GM19023 (cell line): ENCODE results near the gene VSTM2L.

ENCODE experiments used
- ATAC-seq: cut with Tn5 transposase; IDR thresholded peaks from one replicate; pipeline ENCODE4 v1.9.1; 2021; ENCODE audit warnings: mild to moderate bottlenecking, moderate library complexity; ENCODE audit not compliant: unreplicated experiment

VSTM2L gene

DNA sequence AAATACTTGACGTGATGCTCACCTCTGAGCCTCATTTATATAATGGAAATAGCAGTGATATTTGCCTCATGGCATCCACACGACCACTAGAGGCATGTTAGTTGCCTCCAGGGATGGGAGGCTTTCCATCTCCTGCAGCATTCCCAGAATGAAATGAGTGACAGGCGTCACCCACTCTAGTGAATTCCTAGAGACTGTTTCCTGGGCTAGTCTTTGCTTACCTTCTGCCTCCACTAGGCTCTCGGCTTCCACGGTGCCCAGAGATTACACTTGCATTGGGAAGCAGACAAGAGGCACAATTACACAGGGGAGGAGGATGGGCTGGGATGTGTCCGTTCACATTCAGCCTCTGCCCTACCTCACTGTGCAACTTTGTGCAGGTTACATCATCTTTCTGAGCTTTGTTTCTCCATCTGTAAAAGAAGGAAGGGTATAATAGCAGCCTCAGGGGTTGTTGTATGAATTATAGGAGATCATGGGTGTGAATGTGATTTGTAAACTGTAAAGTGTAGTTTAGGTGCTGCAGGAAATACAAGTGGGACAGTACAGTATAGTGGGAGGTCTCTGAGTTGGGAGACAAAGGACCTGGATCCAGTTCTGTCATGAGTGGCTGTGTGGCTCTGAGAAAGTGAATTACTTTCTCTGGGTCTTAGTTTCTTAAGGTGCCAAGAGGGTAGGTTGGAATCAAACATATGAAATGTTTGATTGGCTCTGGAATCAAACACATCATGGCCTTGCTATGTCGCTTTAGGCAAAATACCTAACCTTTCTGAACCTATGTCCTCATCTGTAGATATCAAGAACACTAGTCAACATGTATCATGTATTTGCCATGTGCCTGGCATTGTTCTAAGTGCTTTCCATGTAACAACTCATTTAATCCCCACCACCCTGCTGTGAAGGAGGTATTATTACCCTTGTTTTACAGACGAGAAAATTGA, 3.6 kb upstream of the VSTM2L start:
- no peak for ATAC-seq

DNA sequence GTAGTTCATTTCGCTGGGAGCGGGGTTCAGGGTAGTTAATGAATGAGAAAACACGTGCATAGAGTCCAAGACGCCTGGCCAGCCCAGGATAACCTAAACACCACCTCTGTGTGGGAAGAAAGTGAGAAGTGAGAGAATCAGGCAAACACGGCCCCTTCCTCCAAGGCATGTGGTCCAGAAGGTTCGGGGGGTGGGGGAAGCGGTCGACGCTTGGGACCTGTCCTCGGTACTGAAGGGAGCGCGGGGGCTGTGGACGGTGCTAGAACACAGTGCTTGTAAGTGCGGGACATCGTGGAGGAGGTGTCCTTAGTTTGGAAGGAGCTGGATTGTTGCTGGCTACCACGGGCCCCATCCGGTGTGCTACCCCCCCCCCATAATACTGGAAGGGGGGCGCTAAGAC, 1.7 kb upstream of the VSTM2L start:
- ATAC-seq = no peak

DNA sequence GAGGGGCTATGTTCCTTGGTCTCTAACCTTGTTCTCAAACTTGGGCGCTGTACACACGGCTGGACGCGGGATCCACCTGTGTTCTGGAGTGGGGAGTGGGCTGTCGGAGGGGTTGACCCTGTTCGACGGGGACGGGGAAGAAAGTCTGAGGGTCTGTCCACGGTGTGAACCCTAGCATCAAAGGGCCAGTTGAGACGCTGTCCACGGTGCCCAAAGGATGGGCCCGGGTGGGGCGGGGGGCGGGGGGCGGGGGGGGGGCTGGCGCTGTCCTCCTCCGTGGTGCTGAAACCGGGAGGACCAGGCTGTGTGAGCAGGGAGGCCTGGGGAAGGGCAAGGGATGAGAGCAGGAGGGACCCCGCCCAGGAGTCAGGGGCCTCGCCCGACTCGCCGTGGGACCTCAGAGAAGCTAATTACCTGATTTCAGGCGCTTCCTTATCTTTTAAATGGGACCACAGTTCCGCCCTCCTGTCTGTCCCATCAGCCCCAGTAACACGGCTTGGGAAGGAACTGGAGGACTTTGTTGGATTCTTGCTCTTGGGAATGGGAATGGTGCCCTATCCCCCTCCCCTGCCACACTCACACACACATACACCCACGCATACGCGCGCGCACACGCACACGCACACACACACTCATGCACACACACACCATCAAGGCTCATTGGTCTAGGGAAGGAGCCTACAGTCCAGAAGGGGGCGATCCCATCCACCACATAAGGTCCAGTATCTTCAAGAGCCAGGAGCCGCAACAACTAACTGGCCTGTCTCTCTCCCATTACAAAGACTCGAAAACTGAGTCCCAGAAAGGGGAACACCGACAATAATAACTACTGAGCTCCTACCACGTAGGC, 1.0 kb upstream of the VSTM2L start:
- ATAC-seq = no peak

DNA sequence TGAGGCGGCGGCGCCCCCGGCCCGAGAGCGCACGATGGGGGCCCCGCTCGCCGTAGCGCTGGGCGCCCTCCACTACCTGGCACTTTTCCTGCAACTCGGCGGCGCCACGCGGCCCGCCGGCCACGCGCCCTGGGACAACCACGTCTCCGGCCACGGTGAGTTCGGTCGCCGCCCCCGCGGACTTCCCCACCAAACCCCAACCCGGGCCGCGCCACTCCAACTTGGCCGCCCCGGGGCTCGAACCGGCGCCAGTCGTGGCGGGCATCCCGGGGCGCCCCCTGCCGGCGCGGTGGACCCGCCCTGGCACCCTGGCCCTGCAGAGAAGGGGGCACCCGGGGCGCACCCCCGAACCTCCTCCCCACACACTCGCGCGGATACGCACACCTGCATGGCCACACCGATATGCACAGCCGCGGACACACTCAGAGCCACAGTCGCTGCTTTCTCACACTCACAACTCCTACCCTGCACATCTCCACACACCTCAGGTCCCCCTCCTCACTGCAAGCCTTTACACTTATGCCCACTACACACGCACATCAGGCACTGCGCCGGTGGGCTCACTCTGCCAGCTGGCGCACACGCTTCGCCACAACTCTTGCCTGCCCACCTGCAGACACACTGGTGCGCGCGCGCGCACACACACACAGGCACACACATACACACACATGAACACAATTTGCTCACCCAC, 535 bp downstream of the VSTM2L start:
- ATAC-seq = no peak

DNA sequence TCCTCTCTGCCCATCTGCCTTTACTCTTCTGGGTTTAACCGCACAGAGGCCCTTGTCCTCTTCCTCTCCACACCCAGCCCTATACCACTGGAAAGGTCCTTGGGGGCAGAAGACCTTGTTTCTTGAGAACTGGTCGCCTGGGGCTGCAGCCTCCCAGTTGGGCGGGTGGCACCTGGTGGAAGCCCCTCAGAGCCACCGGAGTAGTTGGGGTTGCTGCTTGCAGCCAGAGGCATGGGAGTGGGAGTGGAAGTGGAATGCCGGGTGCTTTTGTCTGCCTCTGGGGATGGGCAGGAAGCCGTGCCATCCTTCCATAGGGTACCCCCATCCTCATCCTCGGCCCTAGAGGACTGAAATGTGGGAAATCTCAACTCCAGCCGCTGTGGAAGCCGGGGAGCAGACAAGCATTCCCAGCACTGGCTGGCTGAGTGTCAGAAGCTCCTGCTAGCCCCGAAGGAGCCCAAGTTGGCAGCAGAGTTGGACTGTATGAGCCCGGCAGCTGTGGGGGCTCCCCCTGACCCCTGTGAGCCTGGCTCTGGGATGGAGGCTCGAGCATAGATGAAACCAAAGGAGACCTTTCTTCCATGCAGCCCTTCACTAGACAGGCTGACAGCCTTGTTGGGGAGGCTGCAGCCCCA, 1.2 kb downstream of the VSTM2L start:
- ATAC-seq = no peak

DNA sequence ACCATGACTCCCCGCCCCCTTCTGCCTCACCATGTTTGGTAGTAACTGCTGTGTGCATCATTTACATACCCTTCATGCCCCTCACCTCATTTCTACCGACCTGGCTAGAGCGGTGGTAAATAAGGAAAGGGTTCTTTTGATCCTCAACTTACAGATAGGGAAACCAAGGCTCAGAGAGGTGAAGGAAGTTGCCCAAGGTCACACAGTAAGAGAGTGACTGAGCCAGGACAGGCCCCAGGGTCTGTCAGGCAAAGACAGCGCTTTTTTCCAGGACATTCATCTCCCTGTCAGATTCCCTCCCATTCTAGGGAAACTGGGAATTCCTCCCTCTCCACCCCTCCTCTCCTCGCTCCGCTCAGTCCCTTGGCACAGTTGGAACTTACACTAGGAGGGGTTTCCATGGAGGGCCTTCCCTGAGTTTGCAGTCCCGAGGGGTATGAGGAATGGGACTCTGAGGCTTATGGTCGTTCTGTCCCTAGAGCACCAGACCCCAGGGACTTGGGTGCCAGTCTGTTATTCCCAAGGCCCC, 2.0 kb downstream of the VSTM2L start:
- ATAC-seq = no peak

DNA sequence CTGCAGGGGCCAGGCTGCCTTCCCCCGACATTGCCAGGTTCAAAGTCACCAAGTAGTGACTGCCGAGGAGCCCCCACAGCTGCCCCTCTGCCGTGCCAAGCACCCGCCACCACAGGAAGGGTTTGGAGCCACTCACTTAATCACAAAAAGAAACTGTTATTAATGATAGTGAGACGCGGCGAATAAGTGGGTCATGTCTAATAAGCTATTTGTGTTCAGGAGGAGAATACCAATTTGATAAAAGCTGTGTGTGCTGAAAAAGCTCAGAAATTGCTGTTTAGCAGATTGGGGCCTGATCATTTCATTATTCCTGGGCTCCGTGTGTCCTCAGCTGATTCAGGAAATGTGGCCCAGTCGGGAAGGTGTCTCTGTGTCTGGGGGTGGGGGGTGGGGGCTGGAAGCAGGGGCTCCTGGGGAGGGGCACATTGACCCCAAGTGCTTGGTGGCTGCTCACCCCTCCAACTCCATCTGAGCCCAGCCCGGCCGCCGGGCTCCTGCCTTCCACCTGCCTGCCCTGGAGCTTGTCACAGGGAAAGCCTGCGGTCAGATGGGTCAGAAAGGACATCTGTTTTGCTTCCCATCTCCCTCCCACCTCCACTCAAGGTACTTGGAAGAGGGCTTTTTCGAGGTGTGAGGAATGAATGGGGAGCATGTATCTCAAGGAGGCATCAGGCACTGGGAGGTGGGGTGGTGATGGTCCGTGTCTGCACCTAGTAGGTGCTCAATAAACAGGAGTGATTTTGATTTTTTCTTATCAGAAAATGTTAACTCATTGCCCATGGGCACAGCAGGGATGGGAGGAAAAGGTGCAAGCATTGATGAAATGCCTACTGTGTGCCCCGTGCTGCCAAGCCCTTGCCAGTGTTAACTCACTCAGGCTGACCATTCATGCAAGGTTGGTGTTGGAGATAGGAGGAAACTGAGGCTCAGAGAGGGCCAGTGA, 3.0 kb downstream of the VSTM2L start:
- no peak for ATAC-seq

DNA sequence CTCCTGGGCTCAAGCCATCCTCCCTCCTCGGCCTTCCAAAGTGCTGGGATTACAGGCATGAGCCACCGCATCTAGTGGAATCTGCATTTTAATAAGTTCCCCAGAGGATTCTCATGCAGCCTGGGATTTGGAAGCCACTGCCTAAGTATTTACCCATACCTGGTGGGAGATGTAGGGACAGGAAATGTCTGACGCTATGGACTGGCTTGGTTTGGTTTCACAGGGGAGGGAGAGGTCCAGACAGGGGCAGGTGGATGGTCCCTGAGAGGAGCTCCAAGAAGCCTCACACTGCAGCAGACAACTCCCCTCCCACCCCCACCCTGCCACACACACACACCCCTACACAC, 4.4 kb downstream of the VSTM2L start:
- no peak for ATAC-seq

DNA sequence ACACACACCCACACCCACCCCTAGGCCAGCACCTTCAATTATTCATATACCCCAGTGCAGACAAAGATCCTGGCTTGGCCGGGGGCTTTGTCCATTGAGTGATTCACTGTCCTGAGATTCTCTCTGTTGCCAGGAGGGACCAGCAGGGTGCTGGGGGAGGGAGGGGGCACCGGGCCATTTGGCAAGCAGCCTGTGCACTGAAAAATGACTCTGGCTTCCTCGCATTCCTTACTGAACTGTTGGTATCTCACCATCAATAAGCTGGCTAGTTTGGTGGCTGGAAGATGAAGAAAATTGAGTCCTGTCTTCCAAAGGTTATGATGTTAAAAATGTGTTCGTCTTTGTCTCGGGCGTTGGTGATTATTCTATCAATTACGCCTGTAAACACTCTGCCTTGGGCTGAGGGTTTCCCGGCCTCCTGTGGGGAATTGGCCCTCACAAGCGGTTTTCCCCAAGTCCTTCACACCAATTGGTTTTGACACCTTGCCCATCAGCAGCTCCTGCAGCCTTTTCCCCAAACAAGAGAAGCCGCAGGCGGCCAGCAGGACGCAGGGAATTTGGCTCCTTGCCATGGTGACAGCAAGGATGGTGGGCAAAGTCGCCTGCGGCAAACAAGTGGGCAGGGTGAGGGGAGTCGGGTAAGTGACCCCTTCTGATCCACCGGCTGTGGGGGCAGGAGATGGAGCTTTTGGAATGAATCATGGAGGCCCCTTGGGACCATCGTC, 4.9 kb downstream of the VSTM2L start:
- ATAC-seq = no peak

DNA sequence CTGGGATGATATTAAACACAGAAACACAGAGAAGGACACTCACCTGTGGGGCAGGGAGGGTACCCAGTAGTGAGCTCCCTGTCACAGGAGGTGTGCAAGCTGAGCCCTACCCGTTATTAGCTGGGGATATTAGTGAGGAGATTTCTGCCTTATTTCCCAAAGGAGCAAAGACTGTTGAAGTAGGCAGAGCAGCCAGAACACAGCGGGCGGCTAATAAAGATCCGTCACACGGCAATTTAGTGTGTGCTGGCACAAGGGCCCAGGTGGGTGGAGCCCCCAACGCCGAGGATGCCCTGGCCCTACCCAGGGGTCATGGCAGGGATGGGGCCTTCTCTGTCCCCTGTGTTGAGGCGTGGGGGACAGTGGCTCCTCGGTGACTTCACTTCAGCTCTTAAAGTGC, 8.3 kb downstream of the VSTM2L start:
- ATAC-seq = no peak

DNA sequence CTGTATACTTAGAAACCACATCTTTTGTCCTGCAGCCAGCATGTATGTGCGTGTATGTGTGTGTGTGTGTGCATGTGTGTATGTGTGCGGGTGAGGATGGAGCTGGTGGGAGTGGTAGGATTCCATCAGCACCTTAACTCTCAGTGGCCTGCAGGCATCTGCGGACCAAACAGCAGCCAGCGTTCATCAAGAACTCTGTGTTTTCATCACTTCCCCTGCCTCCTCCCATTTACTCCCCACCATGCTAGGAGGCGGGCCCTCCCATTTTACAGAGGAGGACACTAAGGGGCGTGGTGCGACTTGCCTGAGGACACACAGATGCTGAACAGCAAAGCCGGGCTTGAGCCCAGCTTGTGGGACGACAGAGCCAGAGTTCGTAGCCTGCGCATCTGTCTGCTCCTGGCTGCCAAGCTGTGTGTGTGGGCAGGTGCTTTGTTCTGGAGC, 8.9 kb downstream of the VSTM2L start:
- ATAC-seq = no peak

DNA sequence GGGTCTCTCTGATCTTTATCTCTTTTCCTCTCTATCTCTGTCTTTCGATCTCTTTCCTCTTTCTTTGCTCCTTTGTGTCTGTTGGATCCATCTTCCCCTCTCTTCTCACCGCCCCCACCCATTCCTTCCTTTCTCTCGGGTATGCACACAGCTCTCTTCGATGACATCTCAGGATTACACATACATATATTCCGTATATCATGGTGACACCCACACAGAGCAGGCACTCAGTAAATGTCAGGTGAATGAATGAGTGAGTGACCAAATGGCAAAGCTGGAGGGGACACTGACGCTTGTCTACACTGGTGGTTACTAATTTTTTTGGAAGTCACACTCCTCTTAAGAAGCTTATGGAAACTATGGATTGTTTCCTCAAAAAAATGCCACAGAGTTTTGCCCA, 9.9 kb downstream of the VSTM2L start:
- ATAC-seq = no peak

DNA sequence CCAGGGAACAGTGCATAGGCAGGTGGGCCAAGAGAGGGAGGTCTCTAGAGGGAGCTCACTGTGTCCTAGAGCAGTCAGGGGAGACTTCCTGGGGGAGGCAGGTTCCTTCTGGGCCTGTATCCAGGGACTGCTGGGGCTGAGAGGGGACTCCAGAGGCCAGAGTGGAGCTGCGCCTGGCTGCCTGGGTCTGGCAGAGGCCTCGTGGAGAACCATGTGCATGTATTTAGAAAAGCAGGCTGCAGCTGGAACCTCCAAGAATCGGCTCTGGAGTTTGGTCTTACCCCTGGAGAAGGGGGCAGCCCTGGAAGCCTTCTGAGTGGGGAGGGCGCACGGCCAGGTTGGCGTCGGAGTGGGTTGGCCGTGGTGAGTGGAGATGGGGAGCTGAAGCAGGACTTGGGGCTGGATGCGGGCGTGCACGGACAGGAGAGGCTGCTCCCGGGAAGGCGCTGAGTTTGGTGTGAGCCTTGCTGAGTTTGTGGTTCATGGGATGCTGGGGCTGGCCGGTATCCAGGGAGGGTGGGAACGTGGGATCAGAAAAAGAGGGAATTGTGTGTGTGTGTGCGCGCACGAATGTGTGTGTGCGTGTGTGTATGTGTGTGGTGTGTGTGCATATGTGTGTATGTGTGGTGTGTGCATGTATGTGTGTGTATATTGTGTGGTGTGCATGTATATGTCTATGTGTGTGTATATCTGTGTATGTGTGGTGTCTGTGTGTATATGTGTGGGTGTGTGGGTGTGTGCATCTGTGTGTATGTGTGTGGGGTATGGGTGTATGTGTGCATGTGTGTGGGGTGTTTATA, 10.8 kb downstream of the VSTM2L start:
- ATAC-seq = no peak

DNA sequence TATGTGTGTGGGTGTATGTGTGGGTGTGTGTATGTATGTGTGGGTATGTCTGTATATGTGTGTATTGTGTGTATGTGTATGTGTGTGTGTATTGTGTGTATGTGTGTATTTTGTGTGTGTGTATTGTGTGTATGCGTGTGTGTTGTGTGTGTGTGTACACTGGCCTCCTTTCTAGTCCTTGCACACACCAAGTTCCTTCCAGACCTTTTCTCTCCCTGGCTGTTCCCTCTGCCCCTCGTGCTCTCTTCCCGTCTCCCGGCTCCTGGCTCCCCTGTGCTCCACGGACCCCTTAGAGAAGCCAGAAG, 11.4 kb downstream of the VSTM2L start:
- ATAC-seq = no peak

DNA sequence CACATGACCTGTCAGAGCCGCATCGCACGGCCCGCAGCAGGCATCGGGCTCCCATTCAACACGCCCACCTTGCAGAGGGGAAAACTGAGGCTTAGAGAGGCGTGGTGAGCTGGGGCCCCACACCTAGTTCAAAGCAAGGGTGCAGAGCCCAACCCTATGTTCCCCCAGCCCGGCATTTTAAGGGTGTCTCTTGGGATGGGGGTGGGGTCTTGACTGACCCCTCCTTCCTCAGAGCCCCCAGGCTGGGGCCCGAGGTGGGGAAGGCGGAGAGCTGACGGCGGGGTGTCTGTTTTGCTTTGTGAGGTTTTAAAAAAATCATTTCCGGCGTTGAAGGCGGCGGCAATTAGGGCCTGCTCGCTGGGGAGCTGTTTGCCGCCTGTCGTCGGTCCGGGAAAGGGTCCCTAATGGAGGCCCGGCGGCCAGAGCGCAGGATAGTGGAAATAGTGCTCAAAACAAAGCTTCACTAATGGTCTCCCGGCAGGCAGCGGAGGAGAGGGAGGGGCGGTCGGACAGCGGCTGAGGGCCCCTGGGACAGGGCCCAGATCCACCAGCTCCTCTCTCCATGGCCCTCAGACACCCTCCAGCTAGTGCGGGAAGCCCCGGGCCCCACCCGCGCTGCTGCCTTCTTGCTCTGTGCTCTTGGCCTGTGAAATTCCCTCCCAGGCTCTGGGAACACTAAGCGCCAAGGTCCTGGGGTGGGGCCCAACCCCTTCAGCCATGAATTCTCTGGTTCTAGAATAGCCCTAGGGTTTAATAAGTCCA, 11.9 kb downstream of the VSTM2L start:
- no peak for ATAC-seq

DNA sequence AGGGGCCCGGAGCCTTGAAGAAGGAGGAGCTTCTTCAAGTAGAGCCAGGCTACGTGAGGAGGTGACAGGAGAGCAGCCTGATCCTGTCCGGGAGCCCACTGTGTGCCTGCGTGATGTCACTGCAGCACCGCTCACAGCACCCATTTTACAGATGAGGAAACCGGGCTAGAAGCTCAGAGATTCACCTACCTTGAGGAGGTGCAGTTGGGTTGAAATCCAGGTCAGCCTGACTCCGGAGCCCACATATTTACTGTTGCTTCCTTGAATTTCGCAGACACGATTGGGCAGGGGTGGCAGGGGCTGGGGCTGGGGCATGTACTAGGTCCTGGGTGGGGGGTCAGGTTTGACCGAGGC, 12.5 kb downstream of the VSTM2L start:
- no peak for ATAC-seq

DNA sequence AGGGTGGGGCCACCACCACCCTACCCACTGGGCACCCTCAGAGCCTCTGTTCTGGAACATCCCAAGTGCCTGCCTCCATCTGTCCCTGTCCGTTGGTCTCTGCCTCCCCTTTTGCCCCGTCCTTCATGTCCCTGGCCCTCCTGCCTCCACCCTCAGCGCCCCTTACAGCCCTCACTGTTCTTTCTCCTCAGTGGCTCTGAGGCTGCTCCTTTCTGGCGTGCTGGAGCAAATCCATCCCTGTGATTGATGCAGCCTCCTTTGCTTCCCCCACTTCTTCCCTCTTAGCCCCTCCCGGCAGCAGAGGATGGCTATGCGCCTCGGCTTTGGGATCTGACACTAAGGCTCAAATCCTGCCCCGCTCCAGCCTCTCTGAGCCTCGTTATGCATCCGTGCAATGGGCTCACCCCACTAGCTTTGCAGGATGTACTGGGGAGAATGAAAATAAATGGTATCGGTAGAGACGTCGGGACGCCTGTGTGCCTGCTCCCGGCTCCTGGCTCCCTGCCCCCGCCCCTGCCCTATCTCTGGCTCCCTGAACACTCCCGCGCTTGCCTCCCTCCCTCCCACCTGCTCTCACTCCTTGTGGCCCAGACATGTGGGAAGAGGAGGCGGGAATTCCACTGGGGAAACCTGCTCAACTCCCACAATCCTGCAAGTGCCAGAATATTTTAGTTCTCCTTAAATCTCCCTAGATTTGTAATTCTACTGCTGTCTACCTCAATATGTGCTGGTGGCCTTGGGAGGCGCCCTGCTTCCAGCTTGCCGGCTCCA, 13.1 kb downstream of the VSTM2L start:
- ATAC-seq = no peak
